Myocyte (in vitro differentiated cells): ENCODE measurements around the gene ANKRD18B. TPM values are rescaled to one million over a fixed set of nuclear protein-coding genes. Genes with fewer than 3 reads are reported as not detected.
"Not testable (repeated sequence)": the region's sequence is repeated elsewhere in the genome, so short reads cannot be mapped to it uniquely, and the experiment has no call there.

ENCODE experiments used
- DNase-seq: peaks from one replicate; pipeline ENCODE4 v3.0.0-alpha.2; 2012; ENCODE audit warnings: low read depth
- total RNA-seq: library from RNA; depleted of rRNA; stranded (reverse); fragments of >200 nt; gene quantifications from 2 replicates; pipeline ENCODE4 v1.2.3, GENCODE V29; 2014

ANKRD18B gene
- total RNA-seq, 1 donor from 2014 or later, result 11.7 TPM

DNA sequence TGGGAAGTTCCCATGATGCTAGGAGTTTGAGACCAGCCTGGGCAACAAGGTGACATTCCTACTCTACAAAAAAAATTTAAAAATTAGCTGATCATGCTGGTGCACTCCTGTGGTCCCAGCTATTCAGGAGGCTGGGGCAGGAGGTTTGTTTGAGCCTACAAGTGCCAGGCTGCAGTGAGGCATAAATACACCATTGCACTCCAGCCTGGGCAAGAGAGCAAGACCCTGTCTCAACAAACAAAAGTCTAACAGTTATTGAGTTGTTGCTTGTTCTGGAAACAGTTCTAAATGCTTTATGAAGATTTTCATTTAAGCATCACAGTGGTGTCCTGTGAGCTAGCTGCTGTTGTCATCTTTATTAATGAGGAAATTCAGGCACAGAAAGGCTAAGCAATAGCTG is 4.0 kb downstream of the ANKRD18B start:
- DNase-seq, result not testable (repeated sequence)

DNA sequence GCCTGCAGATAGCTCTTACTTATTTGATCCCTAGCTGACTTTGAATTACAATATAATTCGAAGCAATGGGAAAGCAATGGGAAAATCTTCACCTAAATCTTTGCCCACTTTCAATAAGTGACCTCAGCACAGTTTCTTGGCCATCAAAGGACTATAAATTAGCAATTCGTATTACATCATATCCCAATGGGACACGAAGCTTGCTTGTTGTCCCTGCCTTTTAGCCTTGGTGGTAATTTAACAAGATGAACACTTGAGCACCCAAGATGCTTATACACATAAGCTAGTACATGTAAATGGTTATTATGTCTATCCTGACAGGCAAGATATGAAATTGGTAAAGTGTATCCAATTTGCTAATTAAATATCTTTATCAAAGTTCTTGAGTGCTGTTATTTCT is 9.9 kb downstream of the ANKRD18B start:
- DNase-seq, result not testable (repeated sequence)

DNA sequence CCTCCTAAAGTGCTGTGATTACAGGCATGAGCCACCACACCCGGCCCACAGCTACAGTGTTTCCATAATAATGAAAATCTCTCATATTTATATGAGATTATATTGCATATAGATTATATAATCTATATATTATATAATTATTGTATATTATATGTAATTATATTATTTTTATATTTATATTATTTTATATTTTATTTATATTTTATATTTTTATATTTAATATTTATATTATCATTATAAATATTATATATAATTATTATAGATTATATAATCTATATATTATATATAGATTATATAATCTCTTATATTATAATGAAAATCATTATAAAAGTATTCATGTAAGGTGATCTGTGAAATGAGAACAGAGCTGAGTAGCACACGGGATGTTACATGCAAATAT is 11.5 kb downstream of the ANKRD18B start:
- DNase-seq, result no peak

DNA sequence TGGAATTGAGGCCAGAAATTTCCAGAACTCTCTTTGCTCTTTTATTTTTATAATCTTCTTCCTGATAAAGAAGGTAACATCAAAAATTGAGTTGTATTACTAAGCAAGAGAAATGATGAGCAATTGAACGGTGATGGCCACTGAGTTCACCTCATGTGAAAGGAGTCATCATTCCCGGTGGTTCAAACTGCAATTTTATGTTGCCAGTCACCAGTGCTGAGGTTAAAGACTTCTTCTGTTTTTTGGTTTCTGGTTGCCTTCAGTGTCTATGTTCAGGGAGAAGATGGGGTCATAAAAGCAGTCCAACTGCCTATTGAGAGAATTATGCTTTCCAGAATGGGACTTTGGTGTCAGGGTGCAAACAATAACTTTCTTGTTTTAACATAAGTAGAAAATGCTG is 19.4 kb downstream of the ANKRD18B start:
- not testable (repeated sequence) for DNase-seq

DNA sequence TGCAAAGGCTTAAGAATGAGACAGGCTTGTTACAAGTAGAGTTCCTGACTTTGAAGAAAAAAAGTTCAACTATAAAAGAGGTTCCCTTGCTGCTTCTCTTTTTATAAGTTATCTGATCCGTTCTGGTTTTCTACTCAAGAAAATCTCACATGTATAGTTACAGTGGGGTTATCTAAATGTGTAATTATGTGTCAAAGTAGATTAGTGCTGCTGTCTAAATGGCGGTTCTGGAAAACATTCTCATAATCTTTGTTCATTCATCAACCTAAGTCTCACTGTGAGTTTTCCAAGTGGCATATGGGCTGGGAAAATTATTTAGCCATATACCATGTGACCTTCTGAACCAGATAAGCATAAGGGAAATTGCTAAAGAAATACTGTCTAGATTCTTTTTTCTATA is 21.7 kb downstream of the ANKRD18B start:
- not testable (repeated sequence) for DNase-seq

DNA sequence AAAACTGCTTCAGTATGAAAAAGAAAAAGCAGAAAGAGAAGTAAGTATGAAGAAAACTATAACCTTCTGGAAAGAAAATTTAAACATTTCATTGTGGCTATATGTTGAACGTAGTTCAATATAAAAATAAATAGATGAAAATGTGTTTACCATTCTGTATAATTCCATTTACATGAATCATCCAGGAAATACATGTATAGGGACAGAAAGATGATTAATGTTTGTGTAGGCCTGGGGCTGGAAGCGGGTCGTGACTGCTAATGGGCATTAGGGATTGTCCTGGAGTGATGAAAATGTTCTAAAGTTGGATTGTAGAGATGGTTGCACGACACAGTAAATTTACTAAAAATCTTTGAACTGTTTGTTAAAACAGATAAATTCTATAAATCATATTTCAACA is 24.8 kb downstream of the ANKRD18B start:
- not testable (repeated sequence) for DNase-seq

DNA sequence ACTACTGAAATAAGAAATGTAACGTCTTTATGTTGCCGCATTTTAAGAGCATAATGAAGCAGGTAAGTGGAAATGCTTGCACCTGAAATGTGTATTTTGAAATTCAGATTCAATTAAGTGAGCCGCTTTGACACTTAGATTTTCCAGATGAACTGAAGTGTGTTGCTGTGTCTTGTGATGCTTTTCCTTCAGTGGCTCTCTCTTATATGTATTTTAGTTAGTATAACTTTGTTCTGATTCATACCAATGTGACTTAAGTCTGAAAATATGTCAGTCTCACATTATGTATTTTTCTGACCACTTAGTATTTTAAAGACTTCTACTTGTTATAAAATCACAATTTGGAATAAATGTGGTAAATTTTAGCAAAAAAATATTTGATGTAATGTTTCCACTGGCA is 25.4 kb downstream of the ANKRD18B start:
- not testable (repeated sequence) for DNase-seq

DNA sequence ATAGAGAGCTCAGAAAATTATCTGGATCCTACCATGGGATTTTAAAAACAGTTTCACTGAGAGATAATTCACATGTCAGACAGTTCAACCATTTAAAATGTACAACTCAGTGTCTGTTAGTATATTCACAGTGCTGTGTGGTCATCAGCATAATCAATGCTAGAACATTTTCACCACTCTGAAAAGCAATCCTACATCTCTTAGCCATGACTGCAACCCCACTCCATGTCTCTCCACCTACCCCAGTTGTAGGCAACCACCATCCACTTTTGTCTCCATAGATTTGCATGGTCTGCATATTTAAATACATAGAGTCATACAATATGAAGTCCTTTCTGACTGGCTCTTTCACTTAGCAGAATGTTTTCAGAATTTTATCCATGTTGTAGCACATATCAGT is 27.1 kb downstream of the ANKRD18B start:
- not testable (repeated sequence) for DNase-seq

DNA sequence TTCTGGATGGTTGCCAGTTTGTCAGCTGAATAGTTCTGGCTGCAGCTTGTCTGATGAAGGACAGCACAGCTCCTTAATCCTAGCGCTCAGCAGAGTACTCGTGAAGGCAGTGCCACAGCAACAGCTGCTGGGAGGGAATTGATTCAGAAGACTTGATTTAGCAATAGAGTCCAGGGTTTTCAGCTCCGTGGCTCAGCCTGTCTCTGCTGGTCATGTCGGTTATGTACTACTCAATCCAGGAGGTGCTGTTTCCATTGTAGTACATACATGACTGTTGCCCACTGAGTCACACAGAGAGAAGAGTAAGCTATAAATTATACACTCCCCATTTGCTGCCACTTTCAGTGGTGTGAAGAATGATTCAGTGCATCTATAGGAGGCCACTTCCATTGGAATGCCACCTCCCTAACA is 28.3 kb downstream of the ANKRD18B start:
- DNase-seq, result peak; percentile 94

DNA sequence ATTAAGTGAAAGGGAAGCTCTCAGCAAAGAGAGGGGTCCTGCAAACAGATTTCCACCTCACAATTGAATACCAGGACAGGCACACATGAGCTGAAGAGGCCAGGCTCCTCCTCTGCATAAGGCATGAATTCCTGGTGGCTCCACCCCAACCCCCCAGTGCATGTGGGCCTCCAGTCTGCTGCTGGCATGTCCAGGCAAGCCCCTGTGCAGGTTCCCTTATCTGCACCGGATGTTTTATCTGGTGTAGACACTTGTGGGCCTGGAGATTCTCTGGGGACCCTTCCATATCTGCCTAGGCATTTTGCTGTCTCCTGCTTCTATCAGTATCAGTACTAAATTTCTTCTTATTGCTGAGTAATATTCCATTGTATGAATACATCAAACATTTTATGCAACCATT is 36.2 kb downstream of the ANKRD18B start:
- DNase-seq, result peak; percentile 39

DNA sequence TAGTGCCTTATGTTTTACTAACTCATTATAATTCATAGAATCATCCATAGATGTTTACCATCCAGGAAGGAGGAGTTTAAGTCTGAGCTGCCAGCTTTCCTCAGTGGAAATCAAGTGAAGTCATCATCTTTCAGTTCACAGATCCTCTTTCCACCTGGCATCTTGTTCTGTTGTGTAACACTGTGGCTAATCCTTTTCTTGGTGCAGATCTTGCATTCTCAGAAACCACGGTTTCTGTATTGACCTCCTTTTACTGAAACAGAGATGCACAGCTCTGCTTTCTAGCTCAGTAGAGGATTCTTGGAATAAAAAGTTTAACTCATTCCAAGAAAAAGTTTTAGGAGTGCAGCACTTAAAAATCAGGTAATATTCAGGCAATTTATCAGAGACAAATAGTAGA is 38.1 kb downstream of the ANKRD18B start:
- DNase-seq, result peak; percentile 9

DNA sequence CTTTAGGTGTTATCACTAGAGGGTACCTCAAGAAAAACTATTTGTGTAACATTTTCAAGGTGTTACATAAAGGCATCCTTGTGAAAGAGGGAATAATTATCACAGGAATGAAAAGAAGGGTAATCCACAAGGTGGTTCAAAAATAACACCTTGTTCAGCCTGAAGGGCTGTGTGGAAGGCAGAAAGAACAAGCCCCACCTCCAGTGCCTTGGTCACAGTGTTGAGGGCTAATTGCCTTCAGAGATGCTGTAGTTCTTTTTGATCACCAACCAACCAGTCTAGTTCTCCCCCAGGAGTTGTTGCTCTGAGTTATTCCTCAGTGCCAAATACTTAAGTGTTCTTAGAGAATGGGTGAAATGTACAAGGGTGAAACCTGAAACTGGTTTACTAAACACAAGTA is 43.7 kb downstream of the ANKRD18B start:
- not testable (repeated sequence) for DNase-seq

DNA sequence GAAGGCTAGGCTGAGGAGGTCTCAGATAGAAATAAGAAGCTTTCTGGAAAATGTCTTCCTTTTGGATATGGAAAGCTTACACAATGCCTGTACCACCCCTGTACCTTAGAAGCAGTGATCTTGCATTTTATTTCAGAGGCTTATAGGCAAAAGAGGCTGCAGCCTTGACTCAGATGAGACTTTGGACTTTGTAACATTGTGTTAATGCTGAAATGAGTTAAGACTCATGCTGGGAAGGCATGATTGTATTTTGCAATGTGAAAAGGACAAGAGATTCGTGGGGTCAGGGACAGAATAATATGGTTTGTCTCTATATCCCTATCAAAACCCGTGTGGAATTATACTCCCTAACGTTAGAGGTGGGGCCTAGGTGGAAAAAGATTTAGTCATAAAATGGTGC is 53.7 kb downstream of the ANKRD18B start:
- DNase-seq, result not testable (repeated sequence)

DNA sequence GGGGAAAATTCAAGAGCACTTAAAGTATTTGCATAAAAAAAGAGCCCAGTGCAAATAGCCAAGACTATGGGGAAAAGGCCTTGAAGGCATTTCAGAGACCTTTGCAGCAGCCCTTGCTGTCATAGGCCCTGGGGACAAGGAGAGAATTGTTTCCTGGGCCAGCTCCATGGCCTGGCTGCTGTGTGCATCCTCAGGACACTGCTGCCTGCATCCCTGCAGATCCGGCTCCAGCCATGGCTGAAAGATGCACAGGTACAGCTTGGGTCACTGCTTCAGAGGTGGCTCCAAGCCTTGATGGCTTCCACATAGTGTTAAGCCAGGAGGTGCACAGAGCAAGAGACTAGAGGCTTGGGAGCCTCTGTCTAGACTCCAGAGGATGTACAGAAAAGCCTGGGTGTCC is 55.9 kb downstream of the ANKRD18B start:
- not testable (repeated sequence) for DNase-seq

DNA sequence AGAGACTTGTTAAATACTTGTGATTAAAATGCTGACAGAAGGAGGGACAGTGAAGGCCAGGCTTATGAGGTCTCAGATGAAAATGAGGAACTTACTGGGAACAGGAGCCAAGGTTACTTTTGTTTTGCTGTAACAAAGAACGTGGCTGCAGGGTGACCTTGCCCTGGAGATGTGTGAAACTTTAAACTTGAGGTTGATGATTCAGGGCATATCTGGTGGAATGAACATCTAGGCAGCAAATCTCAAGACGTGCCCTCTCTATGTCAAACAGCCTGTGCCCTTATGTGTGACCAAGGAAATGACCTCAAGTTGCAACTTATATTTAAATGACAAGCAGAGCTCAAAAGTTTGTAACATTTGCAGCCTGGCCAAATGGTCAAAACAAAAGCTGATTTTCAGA is 58.6 kb downstream of the ANKRD18B start:
- peak; percentile 49 for DNase-seq

DNA sequence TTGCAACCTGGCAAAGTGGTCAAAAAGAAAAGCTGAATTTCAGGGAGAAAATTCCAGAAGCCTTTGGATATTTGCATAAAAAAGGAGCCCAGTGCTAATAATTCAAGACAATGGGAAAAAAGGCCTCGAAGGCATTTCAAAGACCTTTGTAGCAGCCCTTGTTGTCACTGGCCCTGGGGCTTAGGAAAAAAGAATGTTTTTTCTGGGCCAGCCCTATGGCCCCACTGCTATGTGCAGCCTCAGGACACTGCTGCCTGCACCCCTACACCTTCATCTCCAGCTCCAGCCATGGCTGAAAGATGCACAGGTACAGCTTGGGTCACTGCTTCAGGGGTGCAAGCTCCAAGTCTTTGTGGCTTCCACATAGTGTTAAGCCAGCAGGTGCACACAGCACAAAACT is 62.1 kb downstream of the ANKRD18B start:
- not testable (repeated sequence) for DNase-seq

DNA sequence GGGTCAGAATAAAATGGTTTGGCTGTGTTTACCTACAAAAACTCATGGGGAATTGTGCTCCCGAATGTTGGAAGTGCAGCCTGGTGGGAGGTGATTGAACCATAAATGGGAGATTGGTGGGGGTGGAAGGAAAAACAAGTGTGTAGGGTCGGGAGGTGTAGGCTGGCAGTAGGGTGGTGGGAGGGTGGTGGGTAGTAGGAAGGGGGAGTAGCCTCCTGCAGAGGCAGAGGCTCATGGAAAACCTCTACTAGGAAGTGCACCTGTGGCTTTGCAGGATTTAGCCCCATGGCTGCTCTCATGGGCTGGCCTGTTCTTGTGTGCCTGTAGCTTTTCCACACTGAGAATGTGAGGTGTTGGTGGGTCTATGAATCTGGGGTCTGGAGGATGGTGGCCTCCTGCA is 63.7 kb downstream of the ANKRD18B start:
- DNase-seq, result not testable (repeated sequence)

DNA sequence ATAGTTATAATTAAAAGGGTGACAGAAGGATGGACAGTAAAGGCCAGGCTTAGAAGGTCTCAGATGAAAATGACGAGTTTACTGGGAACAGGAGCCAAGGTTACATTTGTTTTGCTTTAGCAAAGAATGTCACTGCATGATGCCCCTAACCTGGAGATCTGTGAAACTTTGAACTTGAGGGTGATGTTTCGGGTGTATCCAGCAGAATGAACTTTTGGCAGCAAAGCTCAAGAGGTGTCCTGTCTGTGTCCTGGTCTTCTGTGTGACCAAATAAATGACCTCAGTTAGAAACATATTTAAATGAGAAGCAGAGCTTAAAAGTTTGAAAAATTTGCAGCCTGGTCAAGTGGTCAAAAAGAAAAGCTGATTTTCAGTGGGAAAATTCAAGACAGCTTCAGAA is 64.8 kb downstream of the ANKRD18B start:
- DNase-seq, result not testable (repeated sequence)

DNA sequence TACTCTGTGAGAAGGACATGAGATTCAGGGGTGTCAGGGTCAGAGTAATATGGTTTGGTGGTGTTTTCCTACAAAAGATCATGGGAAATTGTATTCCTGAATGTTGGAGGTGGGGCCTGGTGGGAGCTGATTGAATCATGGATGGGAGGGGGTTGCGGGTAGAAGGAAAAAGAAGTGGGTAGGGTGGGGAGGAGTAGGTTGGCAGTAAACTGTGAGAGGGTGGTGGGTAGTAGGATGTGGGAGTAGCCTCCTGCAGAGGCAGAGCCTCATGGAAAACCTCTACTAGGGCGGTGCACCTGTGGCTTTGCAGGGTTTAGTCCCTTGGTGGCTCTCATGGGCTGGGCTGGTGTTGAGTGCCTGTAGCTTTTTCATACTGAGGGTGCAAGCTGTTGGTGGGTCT is 66.8 kb downstream of the ANKRD18B start:
- not testable (repeated sequence) for DNase-seq

DNA sequence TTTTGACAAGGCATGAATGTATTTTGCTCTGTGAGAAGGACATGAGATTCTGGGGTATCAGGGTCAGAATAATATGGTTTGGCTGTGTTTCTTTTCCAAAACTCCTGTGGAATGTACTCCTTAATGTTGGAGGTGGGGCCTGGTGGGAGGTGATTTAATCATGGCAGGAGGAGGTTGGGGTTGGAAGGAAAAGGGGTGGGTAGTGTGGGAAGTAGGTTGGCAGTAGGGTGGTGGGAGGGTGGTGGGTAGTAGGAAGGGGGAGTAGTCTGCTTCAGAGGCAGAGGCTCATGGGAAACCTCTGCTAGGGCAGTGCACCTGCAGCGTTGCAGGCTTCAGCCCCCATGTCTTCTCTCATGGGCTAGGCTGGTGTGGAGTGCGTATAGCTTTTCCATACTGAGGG is 72.9 kb downstream of the ANKRD18B start:
- DNase-seq, result not testable (repeated sequence)

DNA sequence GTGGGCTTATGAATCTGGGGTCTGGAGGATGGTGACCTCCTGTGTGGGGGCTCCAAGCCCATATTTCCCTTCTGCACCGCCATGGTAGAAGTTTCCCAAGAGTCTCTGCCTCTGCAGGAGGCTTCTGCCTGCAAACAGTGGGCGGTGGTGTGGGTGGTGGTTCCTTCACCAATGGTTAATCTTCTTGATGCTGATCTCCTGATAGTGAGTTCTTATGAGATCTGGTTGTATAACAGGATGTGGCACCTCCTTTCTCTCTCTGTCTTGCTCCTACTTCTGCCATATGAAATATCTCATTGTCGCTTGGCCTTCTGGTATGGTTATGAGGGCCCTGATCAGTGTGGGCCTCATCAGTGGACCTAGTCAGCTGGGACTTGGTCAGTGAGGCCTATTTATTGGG is 73.3 kb downstream of the ANKRD18B start:
- not testable (repeated sequence) for DNase-seq

DNA sequence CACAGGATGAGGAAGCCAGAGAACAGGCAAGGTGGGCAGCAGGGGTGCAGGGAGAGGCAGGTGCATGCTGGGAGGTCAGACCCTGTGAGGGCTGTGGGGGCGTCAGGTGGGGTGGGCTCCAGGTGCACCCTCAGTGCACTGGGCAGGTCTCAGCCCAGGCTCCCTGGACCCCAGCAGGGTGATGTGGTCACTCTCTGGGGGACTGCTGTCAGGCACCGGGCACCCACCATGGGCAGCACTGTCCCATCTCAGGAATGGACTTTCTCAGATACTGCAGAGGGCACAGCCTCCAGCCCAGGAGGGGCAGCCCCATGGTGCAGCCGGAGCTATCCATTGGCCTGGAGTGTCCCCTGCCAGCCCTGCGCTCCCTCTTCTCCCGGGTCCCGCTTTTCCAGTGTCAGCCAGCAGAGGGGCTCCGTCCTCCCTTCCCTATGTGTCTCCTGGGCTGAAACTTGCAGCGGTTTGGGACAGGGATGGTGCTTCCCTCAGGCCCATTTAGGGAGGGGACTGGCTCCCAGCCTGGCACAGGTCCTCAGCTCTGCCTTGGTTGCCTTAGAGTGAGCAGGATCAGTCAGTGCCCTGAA is 74.8 kb downstream of the ANKRD18B start:
- DNase-seq, result not testable (repeated sequence)

DNA sequence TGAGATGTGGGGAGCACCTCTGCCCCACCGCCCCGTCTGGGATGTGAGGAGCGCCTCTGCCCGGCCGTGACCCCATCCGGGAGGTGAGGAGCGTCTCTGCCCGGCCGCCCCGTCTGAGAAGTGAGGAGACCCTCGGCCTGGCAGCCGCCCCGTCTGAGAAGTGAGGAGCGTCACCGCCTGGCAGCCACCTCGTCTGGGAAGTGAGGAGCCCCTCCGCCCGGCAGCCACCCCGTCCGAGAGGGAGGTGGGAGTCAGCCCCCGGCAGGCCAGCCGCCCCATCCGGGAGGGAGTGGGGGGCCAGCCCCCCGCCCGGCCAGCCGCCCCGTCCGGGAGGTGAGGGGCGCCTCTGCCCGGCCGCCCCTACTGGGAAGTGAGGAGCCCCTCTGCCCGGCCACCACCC is 76.9 kb downstream of the ANKRD18B start:
- DNase-seq, result not testable (repeated sequence)

DNA sequence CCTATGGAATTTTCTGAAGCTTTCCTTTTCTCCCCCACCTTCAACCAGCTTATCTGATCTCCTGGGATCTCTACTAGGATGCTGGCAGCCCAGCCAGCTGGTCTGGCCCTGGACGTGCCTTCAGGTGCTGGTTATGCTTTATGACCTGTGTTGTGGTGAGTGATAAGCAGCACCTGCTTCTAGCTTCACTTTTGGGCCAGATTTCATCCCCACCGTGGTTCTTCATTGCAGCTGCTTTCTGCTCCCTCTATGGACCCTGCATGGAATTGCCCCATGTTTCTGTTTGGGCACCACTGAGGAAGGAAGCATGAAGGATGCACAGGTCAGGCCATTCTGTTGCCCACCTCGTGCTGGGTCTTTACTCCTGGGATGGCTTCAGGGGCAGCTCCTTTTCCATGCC is 80.2 kb downstream of the ANKRD18B start:
- DNase-seq, result not testable (repeated sequence)
